GM06990 (cell line): ENCODE data around the gene NOX5.

Source experiments
- DNase-seq: peaks from one replicate; pipeline ENCODE4 v3.0.0-alpha.2; 2011; ENCODE audit not compliant: insufficient read length; ENCODE audit errors: extremely low read depth
- H3K27me3 ChIP-seq: replicated peaks from 2 replicates; pipeline ENCODE4 v1.6.0; 2011; ENCODE audit warnings: low read length; ENCODE audit not compliant: control insufficient read depth, insufficient read depth
- H3K36me3 ChIP-seq: 2 replicates; pipeline ENCODE4 v1.5.1; 2011; ENCODE audit warnings: low read length; ENCODE audit not compliant: control insufficient read depth, insufficient read depth
- H3K4me3 ChIP-seq: replicated peaks from 2 replicates; pipeline ENCODE4 v1.5.1; 2011; ENCODE audit warnings: low read depth, mild to moderate bottlenecking, control low read depth, low read length
- TF ChIP-seq, protein P1 (sequence below): IDR thresholded peaks from 2 replicates; pipeline ENCODE4 v1.5.1; 2011; ENCODE audit warnings: low read length, control low read depth, mild to moderate bottlenecking, inconsistent platforms; ENCODE audit not compliant: insufficient read depth, poor library complexity, severe bottlenecking

NOX5 gene

DNA sequence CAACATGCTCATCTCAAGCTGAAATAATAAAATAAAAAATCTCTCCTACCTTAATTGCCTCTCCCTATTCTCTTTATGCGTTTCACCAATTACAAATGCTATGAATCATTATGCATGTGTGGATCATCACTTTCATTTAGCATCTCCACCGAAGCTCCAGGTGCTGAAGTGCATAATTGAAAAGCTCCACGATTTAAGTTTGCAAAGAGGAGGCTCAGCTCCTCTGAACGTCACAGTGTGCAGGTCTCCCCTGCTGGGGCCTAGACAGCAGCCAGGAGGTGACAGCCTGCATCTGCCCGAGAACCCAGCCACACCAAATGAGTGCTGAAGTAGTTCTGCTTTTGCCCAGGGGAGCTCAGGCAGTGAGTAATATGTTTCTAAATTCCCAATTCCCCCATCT, 85.4 kb downstream of the NOX5 start:
- no peak for DNase-seq
- no peaks in the 10 kb centered on the region for H3K27me3 ChIP-seq
- TF ChIP-seq, protein P1, sequence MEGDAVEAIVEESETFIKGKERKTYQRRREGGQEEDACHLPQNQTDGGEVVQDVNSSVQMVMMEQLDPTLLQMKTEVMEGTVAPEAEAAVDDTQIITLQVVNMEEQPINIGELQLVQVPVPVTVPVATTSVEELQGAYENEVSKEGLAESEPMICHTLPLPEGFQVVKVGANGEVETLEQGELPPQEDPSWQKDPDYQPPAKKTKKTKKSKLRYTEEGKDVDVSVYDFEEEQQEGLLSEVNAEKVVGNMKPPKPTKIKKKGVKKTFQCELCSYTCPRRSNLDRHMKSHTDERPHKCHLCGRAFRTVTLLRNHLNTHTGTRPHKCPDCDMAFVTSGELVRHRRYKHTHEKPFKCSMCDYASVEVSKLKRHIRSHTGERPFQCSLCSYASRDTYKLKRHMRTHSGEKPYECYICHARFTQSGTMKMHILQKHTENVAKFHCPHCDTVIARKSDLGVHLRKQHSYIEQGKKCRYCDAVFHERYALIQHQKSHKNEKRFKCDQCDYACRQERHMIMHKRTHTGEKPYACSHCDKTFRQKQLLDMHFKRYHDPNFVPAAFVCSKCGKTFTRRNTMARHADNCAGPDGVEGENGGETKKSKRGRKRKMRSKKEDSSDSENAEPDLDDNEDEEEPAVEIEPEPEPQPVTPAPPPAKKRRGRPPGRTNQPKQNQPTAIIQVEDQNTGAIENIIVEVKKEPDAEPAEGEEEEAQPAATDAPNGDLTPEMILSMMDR, result no peak

DNA sequence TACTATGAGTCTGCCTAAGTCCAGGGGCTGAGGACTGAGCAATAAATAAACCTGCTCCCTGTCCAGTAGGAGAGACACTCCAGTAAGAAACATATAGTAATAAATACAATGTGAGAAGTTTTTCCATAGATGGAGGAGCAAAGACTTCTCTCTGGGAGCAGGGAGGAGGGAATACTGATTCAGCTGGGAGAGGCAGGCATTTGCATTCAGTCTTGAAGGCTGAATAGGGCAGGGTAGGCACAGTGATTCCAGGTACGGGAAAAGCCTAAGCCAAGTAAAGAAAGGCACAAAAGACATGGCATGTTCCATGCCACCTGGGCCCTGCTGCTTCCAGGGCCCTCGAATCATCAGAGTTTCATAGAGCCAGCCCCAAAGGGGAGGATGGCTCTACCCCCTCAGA, 86.3 kb downstream of the NOX5 start:
- H3K4me3 ChIP-seq, result no peak overlapping the region
- TF ChIP-seq, protein P1, result no peak
- no peak for DNase-seq
- no peaks in the 10 kb centered on the region for H3K27me3 ChIP-seq
- H3K36me3 ChIP-seq, result no peaks in the 10 kb centered on the region

More for the DNA sequence above, 85.4 kb downstream of the NOX5 start:
- Histone ChIP-seq H3K4me3 (no peak overlapping the region), H3K36me3 (no peaks in the 10 kb centered on the region)

DNA sequence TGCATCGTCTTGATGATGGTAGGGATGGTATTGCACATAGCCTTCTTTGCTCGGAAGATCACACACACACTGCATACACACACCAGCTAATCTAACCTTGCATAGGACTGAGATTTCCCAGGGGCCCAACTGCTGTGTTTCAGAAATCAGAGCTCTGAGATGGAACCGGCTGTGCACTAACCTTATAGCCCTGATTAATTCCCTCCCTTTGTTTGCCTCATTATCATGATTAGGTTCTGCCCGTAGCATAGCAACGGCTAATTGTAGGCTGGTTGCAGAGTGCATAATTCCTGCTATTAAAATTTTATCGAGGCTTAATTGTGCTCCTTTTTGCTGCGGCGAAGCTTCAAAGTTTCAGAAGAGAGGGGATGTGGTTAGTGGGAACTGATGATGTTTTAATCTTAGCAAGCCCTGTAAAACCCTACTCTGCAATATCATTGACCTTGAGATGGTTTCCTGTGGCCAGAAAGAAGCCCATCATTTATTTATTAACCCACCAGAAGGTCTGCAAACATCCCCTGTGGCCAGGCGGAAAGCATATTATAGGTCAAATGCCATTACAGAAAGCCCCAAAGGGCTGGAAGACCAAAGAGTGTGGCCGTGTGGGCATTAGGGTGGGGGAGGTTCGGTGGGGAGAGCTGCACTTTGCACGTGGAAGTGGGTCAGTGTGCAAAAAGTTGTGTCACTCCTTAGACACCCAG, 89.7 kb downstream of the NOX5 start:
- peak; percentile 5 for DNase-seq
- H3K4me3 ChIP-seq, result no peak overlapping the region
- no peaks in the 10 kb centered on the region for H3K36me3 ChIP-seq
- TF ChIP-seq, protein P1, result no peak
- H3K27me3 ChIP-seq, result 0 out of 2 replicates have a peak, but pooled peaks cover 1% of the 10 kb centered on the region

DNA sequence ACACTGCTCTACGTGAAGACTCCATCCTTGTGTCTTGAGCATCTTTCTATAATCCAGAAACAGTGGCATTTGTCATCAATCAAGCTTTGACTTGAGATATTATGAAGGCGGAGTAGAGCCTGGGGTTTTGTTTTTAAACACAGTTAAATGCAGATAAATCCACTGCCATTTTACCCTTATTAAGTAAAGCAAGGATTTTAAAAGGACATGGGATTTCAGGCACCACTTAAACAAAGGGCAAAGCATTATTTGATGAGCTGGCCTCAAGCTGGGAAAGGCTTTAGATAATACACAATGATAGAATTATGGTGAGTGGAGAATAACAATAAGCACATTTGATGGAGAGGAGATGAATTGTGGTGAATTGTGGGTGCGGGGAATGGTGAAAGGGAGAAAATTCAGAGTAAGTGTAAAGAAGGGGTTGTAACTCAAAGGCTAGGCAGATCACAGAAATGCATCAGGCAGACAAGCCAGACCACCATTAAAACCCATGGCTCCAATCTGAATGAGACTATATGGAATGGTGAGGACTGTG, 91.0 kb downstream of the NOX5 start:
- H3K4me3 ChIP-seq, result no peak overlapping the region
- no peaks in the 10 kb centered on the region for H3K36me3 ChIP-seq
- TF ChIP-seq, protein P1, result no peak
- no peak for DNase-seq
- 0 out of 2 replicates have a peak, but pooled peaks cover 1% of the 10 kb centered on the region for H3K27me3 ChIP-seq

DNA sequence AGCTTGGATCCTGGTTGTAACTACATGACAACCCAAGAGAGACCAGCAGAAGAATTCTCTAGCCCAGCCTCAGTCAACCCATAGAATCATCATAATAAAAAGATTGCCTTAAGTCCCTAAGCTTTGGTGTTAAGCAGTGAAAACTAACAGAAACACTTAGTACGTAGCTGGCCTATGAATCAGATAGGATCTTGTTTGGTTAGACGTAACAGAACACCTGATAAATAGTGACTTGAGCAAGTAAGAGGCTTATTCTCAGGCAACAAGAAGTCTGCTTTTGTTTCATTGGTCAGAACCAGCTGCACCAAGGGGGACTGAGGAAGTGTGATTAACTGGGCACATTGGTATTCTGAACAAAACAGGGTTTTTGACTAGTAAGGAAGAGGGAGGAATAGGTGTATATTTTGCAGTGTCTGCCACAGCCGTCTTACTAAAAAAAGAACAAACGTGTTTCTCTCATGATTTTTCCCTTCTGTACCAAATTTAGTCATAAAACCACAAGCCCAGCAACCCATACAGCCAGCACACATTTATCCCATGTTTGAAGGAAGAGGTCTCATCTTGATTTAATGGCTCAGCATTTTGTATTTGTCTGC, 92.6 kb downstream of the NOX5 start:
- Histone ChIP-seq H3K27me3 (0 out of 2 replicates have a peak, but pooled peaks cover 1% of the 10 kb centered on the region), H3K36me3 (no peaks in the 10 kb centered on the region)
- DNase-seq, result no peak

More for the DNA sequence above, 92.6 kb downstream of the NOX5 start:
- TF ChIP-seq, protein P1, result no peak
- H3K4me3 ChIP-seq, result no peak overlapping the region
